HG02943 (cell line): ENCODE results near the gene GNAZ.

Experiments used
- ATAC-seq: cut with Tn5 transposase; IDR thresholded peaks from one replicate; pipeline ENCODE4 v1.9.1; 2021; ENCODE audit warnings: mild to moderate bottlenecking, low read depth, moderate library complexity; ENCODE audit not compliant: unreplicated experiment

The GNAZ gene

GRCh38 chr22:23090457-23090835, 20.1 kb downstream of the GNAZ start:
- no peak for ATAC-seq

DNA sequence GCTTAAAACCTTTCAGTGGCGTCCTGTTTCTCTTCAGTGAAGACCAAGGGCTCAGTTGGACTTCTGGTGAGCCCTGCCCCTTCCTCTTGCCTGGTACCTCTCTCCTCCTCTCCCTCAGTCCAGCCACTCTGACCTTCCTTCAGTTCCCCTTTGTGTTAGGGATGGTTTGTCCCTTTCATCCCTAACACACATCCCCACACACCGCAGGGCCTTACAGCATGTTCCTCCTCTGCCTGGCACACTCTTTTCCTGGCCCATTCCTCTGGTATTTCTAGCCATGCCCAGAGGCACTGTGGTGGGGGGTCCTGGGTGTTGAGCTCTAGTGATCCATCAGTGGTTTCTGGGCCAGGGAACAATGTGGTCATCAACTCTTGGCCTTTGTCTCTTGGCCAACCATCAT, 21.4 kb downstream of the GNAZ start:
- ATAC-seq, result no peak

DNA sequence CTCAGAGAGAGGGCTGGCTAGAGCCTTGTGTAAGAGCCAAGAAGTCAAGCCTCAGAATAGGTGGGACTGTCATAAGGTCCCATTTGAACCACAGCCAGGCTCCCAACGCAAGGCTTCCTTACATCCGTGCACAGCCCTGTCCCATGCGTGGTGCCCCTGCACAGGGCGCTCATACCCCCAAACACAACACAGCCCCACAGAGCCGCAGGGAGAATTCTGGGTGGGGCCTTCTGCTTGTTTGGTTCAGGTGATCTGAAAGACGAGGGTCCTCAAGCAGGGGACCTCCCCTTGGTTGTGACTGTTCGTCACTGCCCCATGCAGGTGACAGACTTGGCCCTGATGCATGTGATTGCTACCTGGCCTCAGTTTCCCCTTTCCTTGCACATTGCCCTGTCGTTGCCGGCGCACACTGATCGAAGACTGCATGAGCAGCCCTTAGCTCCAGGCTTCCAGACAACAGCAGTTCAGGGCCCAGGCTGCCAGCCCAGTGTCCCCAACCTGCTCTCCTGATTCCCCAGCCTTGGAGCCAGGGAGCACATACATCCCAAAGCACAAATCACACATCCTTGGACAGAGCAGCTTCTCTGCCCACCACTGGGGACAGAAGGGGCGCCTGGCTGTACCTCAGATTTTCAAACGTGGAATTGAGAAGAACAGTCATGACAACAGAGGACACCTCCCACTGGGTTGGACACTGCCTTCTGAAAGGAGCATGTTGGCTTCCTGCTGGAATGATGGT, 22.1 kb downstream of the GNAZ start:
- ATAC-seq, result no peak

GRCh38 chr22:23093051-23093788, 22.9 kb downstream of the GNAZ start:
- no peak for ATAC-seq

DNA sequence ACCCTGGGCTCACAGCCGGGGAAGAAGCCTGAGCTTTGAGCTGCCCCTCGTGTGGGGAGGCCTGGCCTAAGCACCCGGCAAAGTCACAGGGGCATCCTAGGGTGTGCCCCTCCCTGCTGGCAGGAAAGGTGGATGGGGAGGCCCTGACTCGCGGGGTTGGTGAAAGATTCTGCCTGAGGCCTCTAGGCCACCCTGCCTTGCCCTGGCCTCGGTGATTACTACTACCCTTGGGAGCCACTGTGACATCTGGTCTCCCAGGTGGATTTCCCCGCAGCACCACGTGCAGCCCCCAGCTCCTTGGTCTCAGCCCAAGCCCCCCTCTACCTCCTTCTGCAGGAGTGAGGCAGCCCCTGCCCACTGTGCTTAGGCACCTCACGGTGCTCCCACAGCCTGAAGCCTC, 23.9 kb downstream of the GNAZ start:
- no peak for ATAC-seq

GRCh38 chr22:23094695-23095681, 24.7 kb downstream of the GNAZ start:
- ATAC-seq, result no peak

- ATAC-seq, result no peak
Observed at GRCh38 chr22:23095733-23096342, 25.5 kb downstream of the GNAZ start.

DNA sequence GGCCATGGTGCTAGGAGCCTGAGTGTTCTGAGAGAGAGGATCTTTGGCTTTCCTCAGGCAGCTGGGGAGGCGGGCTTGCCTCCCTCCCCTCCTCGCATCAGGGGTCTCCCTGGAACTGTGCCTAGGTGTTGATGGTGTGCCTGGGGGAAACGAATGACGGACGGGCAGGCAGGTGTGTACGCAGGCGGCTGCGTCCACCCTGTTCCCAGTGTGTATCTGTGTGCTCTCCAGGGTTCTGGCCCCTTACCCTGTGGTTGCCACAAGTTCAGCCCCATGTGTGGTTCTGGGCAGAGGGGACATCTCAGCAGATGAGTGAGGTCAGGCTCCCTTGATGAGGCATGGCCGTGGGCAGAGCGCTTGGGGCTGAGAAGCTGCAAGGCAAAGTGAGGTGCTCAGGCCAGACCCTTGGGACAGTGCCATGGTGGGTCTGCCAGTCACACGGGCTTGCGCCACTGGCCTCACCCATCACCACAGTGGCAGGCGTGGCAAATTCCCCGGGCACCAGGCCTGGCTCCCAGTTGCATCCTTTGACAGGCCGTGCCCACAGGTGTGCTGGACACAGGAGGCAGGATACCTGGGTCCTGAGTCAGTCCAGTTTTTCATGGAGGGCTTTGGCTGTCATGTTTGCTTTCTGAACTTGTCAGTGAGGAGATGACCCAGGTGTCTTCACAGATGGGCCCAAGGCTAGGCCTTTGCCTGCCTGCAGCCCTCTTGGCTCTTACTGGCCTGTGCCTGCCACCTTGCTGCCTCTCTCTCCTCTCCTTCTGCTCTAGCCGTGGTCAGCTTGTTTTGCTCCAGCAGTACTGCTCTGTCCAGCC, 27.3 kb downstream of the GNAZ start:
- ATAC-seq, result no peak

DNA sequence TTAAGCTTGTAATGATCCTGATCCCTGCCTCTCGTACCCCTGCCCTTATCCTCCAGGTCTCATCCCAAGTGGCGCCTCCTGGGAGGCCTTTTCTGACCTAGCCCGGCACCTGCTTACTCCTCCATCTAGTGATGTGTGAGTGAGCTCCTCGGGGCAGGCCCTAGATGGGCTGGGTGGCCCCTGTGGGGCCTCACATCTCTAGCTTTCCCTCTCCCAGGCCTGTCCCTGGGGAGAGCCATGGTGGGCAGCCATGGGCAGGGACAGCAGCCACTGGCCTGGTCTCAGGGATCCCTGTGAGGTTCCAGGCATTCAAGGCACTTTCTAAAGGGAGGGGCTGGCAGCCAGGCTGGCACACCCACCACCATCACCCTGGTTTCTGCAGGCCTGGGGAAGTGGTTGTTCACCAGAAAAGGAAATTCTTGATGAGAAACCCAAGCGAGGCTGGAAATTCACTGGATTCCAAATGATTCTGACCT, 27.9 kb downstream of the GNAZ start:
- no peak for ATAC-seq

GRCh38 chr22:23098718-23099530, 28.6 kb downstream of the GNAZ start:
- ATAC-seq, result no peak

DNA sequence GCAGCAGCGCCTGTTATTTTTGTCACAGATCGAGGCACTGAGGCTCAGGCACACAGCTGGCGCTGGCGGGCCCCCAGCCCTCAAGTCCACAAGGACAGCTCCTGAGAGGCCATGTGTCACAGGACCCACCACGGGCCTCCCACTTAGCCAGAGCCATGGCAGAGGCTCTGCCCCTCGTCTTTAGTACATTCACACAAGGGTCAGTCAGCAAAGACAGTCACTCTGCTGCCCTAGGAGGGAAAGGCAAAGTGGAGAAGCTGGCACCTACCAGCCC, 29.1 kb downstream of the GNAZ start:
- ATAC-seq, result no peak

GRCh38 chr22:23100124-23100801, 29.9 kb downstream of the GNAZ start:
- ATAC-seq, result no peak

GRCh38 chr22:23101524-23101923, 31.2 kb downstream of the GNAZ start:
- ATAC-seq, result no peak

- ATAC-seq, result no peak
Observed at GRCh38 chr22:23102002-23102655, 31.8 kb downstream of the GNAZ start.

GRCh38 chr22:23102776-23103175, 32.5 kb downstream of the GNAZ start:
- ATAC-seq, result no peak

GRCh38 chr22:23103199-23103954, 33.1 kb downstream of the GNAZ start:
- no peak for ATAC-seq
